Frontal cortex (tissue), 4 donors: Measurements from ENCODE around the gene HDAC5. TPM values are rescaled to one million over a fixed set of nuclear protein-coding genes. Genes with fewer than 3 reads are reported as not detected.
"Not testable (repeated sequence)": the region's sequence is repeated elsewhere in the genome, so short reads cannot be mapped to it uniquely, and the experiment has no call there.

Experiments
- DNase-seq, 2 donors: peaks; one replicate each; pipeline ENCODE4 v3.0.0; 2012; ENCODE audit warnings: low spot score in 2 of 2
- FAIRE-seq: peaks from 2 replicates; lab custom pipeline; 2012; peaks lifted over from hg19 to GRCh38; lab: Jason Lieb, UNC
- total RNA-seq: library from RNA; depleted of rRNA; stranded (reverse); fragments of >200 nt; gene quantifications from one replicate; pipeline ENCODE4 v1.2.3, GENCODE V29; 2014
- donor health status: control.
- donor health status: control.
- donor health status: control.

The HDAC5 gene
- total RNA-seq, 1 donor from 2014 or later = 87.6 TPM

DNA sequence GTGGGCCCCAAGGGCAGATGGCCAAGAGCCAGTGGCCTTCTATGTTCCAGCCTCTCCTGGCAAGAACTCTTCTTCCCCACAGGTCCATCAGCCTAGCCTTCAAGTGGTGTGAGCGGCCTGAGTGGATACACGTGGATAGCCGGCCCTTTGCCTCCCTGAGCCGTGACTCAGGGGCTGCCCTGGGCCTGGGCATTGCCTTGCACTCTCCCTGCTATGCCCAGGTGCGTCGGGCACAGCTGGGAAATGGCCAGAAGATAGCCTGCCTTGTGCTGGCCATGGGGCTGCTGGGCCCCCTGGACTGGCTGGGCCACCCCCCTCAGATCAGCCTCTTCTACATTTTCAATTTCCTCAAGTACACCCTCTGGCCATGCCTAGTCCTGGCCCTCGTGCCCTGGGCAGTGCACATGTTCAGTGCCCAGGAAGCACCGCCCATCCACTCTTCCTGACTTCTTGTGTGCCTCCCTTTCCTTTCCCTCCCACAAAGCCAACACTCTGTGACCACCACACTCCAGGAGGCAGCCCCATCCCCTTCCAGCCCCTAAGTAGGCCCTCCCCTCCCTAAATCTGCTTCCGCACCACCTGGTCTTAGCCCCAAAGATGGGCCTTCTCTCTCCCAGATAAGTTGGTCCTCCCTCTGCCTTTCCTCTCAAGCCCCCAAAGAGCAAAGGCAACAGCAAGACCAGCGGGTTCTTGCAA, 47.7 kb downstream of the HDAC5 start:
- no peak for DNase-seq
- FAIRE-seq = no peak

DNA sequence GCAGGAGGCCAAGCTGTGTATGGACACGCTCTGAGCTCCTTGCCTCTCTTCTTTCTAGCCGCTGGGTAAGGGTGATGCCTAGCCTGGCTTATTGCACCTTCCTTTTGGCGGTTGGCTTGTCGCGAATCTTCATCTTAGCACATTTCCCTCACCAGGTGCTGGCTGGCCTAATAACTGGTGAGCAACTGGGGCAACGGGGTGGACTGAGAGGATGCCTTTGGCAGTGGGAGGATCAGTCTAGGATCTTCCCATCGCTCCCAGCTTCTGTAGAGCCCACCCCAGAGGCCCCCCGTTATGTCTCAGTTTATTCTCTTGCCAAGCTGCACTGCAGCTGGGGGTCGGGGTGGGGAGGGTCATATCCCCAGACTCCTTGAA, 48.5 kb downstream of the HDAC5 start:
- no peak for FAIRE-seq
- no peak for DNase-seq

DNA sequence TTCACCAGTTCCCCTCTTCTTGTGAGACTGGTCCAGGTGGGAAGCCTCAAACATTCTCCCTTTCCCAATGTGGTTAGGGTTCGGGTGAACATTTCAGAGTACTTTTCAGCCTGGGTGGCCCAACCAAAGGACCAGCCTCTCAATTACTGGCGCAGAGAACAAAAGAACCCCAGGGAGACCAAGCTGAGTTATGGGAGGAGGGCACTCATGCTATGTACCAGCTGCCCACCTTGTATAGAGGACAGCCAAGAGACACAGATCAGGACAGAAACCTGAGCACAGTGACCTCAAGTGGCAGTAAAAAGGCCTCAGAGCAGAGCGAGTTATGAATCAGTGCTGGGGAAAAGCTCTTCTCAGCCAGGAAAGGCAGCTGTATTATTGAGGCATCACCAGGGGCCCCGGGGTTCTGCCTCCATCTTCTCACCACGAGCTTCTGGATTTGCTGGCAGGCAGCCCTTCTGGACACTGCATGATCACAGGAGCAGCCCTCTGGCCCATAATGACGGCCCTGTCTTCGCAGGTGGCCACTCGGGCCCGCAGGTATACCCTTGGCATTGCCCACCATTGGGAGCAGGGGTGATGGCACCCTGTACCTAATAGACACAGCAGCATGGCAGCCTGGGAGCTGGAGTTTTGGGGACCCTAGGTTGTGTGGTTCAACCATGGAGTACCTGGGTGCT, 49.1 kb downstream of the HDAC5 start:
- no peak for FAIRE-seq
- DNase-seq = no peak

DNA sequence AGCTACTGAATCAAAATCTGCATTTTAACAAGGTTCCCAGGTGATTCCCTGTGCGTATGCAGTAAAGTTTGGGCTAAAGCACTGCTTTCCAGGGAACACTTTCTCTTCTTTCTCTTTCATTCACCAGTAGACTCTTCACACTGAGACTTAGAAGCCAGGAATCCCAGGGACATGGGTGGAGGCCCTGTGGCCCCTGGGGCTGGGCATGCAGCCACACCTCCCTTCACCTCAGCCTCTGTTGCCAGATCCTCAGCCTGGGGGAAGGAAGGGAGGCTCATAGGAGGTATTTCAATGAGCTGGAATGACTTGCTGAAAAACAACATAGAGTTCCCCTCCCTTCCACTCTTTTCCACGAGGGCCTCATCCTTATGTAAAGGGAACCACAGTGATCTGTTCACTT, 51.7 kb downstream of the HDAC5 start:
- DNase-seq (no peak), FAIRE-seq (no peak)

DNA sequence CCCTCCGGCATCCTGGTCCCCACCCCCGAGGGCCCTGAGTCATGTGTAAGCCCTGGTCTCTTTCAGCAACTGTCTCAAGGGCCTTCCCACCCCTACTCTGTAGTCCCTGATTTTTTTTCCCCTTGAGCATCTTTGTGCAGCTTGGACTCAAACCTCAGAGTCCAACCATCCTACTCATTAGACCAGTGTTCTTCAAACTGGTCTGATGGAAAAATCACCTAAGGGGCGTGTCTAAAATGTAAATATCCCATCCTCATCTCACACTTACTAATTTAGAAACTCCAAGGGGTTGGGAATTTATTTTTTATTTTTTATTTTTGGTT, 52.3 kb downstream of the HDAC5 start:
- DNase-seq = no peak
- FAIRE-seq = no peak

DNA sequence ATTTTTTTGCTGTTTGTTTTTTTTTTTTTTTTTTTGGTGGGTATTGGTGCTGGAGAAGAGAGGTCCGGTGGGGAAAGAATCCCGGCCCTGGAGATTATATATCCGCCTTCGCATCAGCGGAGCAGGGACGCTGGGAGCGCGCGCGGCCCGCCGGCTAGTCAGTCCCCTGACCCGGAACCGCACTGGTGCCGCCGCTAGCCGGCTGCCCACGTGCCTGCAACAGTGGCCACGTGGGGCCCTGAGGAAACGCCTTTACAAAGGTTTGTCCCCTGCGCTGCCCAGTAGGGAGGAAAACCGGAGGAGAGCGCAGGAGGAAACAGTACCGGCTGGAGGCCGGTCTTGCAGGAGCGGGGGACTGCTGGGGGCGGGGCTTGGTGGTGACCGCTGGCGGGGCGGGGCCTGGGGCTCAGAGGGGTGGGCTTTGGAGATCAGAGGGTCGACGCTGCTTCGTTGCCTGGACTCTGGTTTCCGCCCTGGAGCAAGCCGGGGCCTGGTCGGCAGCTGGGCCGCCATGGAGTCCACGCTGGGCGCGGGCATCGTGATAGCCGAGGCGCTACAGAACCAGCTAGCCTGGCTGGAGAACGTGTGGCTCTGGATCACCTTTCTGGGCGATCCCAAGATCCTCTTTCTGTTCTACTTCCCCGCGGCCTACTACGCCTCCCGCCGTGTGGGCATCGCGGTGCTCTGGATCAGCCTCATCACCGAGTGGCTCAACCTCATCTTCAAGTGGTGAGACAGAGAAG, 52.8 kb downstream of the HDAC5 start, which contains the start of gene G6PC3:
G6PC3 (plus strand) TSS at position 281 of the 743 bp plus-strand sequence; CDS start at position 512, 231 bp downstream.
- no peak for FAIRE-seq
- peak; percentile 94 to 97 for DNase-seq

DNA sequence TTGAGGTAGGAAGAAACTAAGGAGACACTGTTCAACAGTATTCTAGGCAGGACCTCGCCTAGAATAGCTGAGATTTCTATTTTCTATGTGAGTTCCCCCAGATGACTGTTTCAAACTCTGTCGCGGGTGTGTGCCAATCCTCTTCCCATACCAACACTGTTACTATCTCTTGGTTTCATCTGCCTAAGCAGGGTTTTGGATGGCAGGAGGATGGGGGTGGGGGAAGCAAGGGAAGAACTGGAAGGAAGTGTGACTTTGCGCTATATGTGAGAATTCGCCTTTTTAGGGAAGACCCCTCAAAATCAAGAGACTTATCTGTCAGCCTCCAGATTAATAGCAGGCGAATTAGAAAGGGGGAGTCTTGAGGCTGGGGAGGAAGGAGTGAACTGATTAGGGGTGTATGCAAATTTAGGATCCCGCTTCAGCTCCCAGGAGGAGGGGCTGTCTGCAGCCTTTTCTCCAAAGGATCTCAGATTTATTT, 53.4 kb downstream of the HDAC5 start:
- DNase-seq (no peak), FAIRE-seq (no peak)

DNA sequence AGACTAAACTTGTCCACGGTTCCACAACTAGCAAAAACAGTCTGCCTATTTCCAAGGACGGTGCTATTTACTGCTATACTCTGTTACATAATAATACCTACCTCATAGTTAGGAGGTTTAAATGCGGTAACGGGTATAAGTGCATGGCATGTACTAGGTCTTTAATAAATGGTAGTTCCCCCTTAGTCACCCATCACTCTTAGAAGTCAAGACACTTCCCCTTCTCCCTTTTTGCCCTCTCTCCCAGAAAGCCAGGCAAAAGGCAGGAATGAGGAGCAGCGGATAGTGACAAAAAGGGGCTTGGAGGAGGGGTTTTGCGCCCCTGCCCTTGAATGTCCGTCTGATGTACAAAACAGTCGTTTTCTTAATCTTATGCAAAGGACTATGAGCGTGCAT, 55.9 kb downstream of the HDAC5 start:
- DNase-seq = no peak
- no peak for FAIRE-seq

DNA sequence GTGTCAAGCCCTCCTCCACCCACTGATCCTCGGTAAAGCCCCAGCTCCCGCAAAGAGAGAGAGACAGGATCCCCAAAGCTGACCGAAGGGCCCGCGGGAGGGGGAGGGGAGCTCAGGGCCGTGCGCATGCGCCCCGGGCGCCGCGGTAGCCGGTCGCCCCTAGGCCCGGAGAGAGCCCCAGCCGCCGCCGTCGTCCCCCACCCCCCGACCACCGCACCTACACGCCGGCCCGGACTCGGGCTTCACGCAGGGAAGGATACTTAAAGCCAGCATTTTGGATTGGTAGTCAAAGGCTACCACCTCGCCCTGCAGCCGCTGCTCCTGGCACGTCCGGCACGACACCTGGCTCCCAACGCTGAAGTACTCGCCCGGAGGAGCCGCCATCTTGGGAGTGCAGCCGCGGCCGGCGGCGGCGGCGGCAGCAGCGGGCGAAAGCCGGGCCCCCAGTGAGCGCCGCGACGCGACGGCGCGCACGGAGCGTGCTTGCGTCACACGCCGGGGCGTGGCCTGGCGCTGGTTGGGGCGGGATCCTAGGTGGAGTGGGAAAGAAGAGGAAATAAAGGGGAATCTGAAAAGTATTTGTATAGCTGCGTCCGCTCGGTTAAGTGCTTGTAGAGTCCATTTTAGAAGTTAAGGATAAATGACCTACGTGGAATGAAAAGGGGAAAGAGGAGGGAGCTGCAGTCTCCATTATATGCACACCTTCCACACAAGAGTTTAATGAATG, 57.1 kb downstream of the HDAC5 start, which contains the start of gene LSM12:
LSM12 (minus strand) TSS at position 468 of the 727 bp plus-strand sequence; CDS start at position 384, 84 bp downstream.
- DNase-seq (peak; percentile 91 to 92), FAIRE-seq (no peak)

DNA sequence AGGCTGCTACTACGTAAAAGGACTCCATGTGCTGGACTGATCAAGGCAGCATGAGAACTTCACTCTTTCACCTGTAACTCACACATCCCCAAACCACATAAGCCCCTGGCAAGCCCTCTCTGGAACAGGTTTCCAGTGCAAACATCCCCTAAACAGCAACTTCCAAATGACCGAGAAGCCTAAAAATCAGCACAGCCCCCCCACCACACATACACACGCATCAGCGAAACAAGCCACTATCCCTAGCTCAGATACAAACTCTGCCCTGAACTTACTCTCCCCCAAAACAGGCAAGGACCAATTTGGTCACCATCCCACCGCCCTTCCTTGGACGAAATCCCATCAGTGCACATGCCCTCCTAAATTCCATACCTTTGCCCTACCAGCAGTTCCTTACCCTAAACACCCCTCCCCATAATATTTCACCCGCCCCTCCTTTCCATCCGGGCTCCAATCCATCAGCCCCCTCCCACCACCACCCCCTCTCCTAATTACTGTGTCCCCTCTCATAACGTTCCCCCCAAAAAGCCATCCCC, 57.7 kb downstream of the HDAC5 start:
- no peak for FAIRE-seq
- DNase-seq = no peak

DNA sequence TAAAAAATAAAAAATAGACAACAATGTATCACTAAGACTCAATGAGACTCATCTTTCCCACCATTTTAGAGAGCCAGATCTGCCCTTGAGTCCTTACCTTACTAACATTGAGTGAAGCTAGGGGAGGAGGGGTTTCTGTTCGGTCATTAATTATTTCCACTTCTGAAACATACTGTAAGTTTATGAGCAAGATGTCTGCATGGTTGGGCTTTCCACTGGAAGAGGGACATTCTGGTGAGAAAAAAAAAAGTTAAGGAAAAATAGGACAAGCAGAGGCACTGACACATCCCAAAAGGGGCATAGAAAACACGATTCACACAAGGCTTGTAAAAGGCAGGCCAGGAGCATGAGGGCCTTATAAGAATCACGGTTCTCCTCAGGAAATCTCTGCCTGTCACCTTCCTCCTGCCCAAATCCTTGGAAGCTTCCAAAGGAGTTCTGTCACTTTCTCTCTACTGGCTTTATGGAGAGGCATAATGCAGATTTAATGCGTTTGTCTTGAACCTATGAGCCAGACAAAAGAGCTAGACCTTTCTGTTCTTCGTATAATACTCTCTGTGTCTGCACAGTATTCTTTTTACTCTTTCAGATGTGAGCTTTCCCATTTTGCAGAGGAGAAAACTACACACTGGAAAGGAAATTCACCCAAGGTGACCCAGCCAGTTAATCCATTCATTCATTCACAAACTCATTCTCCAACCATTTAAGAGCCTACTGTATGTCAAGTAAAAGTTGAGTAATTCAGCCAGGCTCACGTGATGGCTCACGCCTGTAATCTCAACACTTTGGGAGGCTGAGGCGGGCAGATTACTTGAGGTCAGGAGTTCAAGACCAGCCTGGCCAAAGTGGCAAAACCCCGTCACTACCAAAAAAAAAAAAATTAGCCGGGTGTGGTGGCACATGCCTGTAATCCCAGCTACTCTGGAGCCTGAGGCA, 59.5 kb downstream of the HDAC5 start:
- DNase-seq (no peak), FAIRE-seq (no peak)

DNA sequence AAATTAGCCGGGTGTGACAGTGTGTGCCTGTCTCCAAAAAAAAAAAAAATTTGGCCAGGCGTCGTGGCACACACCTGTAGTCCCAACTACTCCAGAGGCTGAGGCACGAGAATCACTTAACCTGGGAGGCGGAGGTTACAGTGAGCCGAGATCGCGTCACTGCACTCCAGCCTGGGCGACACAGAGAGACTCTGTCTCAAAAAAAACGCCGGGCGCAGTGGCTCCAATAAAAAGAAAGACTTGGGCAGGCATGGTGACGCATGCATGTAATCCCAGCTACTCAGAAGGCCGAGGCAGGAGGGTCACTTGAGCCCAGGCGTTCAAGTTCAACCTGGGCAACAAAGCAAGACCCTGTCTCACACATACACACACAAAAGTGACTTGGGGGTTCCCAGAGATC, 60.6 kb downstream of the HDAC5 start:
- DNase-seq = no peak
- FAIRE-seq = no peak

DNA sequence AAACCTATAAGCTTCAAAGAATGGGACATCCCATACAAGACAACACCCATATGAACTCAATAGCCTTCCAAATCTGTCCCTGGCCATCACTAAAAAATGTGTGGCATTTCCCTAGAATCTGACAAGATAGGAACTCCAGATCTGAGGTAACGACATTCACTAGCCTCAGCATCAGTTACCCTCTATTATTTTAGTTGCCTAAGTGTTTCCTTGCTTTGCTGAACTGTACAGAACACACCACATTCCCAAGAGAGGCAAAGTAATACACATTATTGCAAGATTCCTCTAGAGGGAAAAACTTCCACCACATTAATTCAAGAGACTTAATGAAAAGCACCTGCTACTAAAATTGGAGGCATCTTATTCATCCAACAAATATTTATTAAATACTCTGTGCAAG, 62.0 kb downstream of the HDAC5 start:
- DNase-seq (no peak), FAIRE-seq (no peak)

DNA sequence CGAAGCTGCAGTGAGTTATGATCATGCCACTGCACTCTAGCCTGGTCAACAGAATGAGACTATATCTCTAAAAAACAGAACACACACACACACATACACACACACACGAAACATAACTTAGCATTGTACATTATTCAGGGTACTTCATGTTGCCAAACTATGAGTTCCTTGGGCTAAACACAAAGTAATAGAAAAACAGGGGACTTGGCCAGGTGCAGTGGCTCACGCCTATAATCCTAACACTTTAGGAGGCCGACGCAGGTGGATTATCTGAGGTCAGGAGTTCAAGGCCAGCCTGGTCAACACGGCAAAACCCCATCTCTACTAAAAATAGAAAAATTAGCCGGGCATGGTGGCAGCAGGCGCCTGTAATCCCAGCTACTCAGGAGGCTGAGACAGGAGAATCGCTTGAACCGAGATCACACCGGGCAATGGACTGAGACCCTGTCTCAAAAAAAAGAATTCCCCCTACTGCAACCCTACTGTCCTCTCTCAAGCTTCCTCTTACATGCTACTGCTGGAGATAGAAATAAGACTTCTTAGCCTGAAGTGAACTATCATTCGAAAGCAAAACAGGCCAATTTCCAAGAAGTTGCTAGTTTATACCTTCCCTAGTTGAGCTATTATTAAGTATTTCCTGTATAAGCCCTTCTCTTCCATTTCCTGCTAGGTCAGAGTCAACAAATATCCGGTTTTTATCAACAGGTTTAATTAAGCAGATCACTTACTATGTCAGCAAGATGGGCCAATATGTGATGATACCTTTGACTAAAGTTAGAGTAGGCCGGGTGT, 64.1 kb downstream of the HDAC5 start:
- FAIRE-seq (no peak), DNase-seq (no peak)

DNA sequence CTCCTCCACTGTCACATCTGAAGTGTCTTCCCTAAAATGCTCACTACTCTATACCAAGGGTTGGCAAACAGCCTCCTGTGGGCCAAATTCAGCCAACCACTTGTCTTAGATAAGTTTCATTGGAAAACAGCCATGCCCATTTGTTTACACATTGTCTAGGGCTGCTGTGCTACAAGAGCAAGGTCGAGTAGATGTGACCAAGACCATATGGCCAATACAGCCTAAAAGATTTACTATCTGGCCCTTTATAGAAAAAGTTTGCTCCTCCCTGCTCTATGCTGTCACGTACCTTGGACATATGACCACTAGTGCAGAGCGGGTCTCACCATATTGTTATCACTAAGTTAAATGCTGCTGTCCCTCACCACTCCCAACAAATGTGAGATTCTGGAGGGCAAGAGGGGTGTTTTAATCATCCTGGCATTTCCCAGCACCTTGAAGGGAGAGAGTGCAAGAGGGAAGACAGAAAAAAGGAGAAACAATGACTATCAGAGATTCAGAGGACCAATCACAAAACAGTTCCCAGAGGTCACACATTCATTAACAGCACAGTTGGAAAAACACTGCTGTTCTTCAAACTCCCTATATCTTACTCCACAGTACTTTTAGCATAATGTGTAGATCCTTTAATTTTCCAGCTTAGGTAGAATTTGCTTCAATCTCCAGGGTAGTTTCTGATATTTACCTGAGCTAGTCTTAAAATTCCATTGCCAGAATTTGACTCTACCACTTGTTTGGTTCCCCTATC, 70.1 kb downstream of the HDAC5 start:
- FAIRE-seq = no peak
- DNase-seq = no peak

DNA sequence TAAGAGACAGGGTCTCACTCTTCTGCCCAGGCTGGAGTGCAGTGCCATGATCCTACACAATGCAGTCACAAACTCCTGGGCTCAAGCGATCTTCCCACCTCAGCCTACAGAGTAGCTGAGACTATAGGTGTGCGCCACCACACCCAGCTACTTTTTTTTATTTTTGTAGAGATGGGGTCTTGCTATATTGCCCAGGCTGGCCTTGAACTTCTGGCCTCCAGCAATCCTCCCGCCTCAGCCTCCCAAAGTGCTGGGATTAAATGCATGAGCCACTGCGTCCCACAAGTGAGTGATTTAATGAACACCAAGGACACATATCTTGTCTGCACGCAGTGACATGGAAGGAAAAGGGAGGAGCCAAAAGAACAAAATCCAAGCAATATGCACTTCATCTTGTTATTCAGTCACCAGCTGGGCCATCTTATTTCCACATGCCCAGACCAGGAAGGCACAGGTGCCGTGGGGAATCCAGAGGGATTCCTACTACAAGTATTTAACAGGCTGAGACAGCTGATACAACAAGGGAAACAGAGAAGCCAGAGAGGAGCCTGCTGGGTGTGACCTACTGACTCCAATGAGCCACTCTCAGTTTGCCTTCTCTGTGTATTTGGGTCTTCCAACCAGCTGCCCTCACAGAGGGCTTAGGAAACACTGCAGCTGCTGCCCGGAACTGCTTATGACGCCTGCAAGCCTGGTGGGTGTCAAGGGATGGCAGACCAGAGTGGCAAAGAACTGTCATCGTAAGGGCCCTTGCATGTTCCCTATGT, 74.0 kb downstream of the HDAC5 start:
- no peak for DNase-seq
- no peak for FAIRE-seq

DNA sequence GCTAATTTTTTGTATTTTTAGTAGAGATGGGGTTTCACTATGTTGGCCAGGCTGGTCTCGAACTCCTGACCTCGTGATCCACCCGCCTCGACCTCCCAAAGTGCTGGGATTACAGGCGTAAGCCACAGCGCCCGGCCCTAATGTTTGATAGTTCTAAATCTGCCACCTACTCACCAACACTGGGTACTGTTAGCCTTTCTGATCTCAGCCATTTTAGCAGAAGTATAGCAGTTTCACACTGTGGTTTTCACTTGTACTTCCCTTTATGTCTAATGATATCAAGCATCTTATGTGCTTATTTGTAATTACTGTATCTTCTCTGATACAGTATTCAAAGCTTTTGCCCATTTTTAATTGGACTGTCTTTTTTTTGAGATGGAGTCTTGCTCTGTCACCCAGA, 76.5 kb downstream of the HDAC5 start:
- not testable (repeated sequence) for FAIRE-seq, DNase-seq
